GM18505 (cell line): ENCODE data around the gene KYNU.
"Not testable (repeated sequence)": the region's sequence is repeated elsewhere in the genome, so short reads cannot be mapped to it uniquely, and the experiment has no call there.

Experiments
- ATAC-seq: cut with Tn5 transposase; IDR thresholded peaks from one replicate; pipeline ENCODE4 v1.9.1; 2021; ENCODE audit not compliant: unreplicated experiment
- POLR2A ChIP-seq: IDR thresholded peaks from 4 replicates; pipeline ENCODE4 v1.6.1; 2011; ENCODE audit warnings: borderline replicate concordance; ENCODE audit not compliant: insufficient read depth, insufficient read length; ENCODE audit errors: extremely low read depth

Gene KYNU

DNA sequence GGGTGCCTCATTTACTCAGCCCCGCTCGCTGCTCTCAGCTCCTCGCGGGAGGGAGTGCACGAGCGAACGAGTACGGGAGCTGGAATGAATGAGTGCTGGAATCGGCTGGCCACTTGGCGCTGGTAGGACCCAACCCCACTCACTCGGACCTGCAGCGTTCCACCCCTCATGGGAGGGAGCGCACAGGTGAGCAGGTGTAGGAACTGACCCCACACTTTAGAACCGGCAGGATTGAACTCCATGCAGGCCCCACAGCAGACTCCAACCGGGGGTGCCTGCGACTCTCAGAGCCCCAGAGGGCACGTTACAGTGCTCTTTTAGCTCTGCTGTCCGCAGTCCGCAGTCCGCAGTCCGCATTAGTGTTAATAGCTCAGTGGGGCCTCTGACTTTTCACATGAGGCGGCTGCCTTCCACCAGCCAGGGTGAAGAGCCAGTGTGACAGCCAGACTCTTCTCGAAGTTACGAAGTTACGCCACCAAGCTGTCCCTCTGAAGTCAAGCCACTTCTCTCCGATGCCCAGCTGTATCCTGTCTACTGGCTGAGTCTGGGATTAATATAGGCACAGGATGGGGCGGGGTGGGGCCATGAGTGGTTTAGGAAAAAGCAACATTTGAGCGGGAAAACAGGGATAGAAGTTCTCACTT, 149.1 kb downstream of the KYNU start:
- no peak for ATAC-seq

DNA sequence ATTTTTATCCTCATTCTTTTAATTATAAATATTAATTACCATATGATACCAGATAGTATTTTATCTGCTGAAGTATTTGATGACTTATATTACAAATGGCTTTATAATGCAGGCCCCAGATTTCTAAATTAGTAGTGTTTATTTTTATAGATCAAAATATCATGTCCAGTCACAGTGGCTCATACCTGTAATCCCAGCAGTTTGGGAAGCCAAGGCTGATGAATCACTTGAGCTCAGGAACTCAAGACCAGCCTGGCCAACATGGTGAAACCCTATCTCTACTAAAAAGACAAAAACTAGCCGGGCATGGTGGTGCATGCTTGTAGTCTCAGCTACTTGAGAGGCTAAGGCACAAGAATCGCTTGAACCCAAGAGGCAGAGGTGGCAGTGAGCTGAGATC, 151.7 kb downstream of the KYNU start:
- TF ChIP-seq POLR2A: no peak
- ATAC-seq: no peak

More for the DNA sequence above, 149.1 kb downstream of the KYNU start:
- TF ChIP-seq POLR2A: no peak

GRCh38 chr2:143030127-143030526, 152.7 kb downstream of the KYNU start:
- peak; percentile 46 for ATAC-seq
- no peak for TF ChIP-seq POLR2A

- ATAC-seq: peak; percentile 78
- TF ChIP-seq POLR2A: no peak
These were observed 157.0 kb downstream of the KYNU start for GRCh38 chr2:143034292-143035074.

DNA sequence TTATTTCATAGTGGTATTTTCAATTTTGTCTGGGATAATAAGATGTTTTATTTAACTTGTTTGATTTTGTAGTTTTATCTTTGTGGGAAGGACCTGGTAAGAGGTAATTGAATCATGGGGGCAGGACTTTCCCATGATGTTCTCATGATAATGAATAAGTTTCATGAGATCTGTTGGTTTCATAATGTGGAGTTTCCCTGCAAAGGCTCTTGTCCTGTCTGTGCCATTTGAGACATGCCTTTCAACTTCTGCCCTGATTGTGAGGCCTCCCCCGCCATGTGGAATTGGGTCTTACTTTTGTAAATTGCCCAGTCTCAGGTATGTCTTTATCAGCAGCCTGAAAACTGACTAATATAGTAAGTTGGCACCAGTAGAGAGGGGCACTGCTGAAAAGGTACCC, 174.0 kb downstream of the KYNU start:
- no peak for TF ChIP-seq POLR2A
- ATAC-seq: no peak

DNA sequence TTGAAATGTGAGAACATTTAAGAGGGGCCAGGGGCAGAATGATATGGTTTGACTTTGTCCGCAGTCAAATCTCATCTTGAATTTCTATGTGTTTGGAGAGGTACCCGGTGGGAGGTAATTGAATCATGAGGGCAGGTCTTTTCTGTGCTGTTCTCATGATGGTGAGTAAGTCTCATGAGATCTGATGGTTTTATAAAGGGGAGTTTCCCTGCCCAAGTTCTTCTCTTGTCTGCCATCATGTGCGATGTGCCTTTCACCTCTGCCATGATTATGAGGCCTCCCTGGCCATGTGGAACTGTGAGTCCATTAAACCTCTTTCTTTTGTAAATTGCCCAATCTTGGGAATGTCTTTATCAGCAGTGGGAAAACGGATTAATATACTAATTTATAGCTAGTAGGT, 176.0 kb downstream of the KYNU start:
- not testable (repeated sequence) for ATAC-seq

GRCh38 chr2:143056550-143056949, 179.1 kb downstream of the KYNU start:
- no peak for TF ChIP-seq POLR2A
- ATAC-seq: no peak

GRCh38 chr2:143058851-143059250, 181.4 kb downstream of the KYNU start:
- no peak for TF ChIP-seq POLR2A
- ATAC-seq: no peak

DNA sequence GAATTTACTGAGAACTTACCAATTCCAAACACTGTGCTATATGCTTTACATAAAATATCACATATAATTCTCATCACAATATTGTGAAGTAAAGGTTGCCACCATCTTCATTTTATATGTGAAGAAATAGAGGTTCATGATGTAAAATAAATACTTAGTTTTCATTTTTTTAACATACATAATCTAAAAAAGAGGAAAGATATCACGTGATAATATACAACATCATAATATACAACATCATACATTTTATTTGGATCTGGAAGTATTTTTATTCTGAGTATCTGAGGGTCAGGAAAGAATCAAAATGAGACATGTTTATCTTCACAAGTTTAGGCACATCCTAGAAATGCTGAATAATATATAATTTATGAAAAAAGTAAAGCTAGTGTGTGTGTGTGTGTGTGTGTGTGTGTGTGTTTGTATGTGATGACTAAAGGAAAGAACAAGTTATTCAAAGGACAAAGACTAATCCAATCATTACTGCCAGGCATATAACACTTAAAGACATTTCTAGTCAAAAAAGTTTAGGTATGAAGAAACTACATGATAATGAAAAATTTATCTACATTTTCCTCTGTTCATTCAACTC, 186.2 kb downstream of the KYNU start:
- TF ChIP-seq POLR2A: no peak
- ATAC-seq: no peak

- no peak for TF ChIP-seq POLR2A
- ATAC-seq: no peak
These were observed 190.6 kb downstream of the KYNU start for GRCh38 chr2:143068094-143068493.

- ATAC-seq: no peak
- TF ChIP-seq POLR2A: no peak
These were observed 191.0 kb downstream of the KYNU start for GRCh38 chr2:143068509-143068908.

GRCh38 chr2:143070704-143071103, 193.2 kb downstream of the KYNU start:
- no peak for ATAC-seq
- no peak for TF ChIP-seq POLR2A

DNA sequence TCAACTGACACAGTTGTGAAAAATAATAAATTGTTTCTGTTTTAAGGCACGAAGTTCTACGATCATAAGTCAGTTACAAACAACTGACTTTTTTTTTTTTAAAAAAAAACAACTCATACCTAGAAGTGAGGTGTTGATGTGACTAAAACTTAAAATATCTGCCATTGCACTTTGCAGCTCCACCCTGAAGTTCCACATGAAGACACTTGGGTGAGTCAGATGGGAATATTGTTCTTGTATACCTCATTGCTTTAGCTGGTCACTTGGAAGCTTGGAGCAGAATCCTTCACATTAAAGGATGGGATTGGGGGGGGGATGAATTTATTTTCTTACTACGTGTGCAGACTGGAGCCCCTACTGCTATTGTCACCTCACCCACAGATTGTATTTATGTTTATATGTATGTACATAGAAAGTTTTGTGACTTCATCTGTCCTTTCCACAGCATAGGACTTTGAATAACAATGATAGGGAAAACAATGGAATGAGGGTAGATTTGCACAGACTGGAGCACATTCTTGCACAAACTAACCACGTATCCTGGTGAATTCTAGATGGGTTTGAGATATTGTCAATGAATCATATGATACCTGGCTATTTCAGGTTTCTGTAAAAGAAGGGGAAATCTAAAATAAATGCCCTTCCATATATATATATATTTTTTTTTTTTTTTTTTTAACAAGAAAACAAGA, 193.9 kb downstream of the KYNU start:
- TF ChIP-seq POLR2A: no peak
- no peak for ATAC-seq

DNA sequence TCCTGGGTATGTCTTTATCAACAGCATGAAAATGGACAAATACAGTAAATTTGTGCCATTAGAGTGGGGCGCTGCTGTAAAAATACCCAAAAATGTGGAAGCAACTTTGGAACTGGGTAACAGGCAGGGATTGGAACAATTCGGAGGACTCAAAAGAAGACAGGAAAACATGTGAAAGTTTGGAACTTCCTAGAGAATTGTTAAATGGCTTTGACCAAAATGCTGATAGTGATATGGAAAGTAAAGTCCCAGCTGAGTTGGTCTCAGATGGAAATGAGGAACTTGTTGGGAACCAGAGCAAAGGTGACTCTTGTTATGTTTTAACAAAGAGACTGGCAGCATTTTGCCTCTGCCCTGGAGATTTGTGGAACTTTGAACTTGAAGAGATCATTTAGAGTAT, 197.4 kb downstream of the KYNU start:
- ATAC-seq: not testable (repeated sequence)
